ENCODE results near the gene SLC16A10.

- TF ChIP-seq EZH2phosphoT487 (IDR thresholded peaks at IDR 0.05; ENCODE audit: insufficient read depth, low read depth) (no peak), EZH2 (IDR thresholded peaks at IDR 0.05; ENCODE audit: insufficient read depth, poor library complexity, severe bottlenecking) (no peak)
Observed at GRCh38 chr6:111190637-111191036, 103.3 kb downstream of the SLC16A10 start.

Measured in GM23248 (cell line).